HG03139 (cell line): ENCODE results near the gene SEMA3B.
A peak's percentile ranks its signal among the peaks of the same experiment; 100 is the strongest.
"Not testable (repeated sequence)": the region's sequence is repeated elsewhere in the genome, so short reads cannot be mapped to it uniquely, and the experiment has no call there.

Experiments
- ATAC-seq: cut with Tn5 transposase; IDR thresholded peaks from one replicate; pipeline ENCODE4 v1.9.1; 2021; ENCODE audit not compliant: unreplicated experiment

SEMA3B gene

GRCh38 chr3:50237754-50238548 lies 31.0 kb upstream of the SEMA3B start:
- ATAC-seq = no peak

- ATAC-seq = no peak
Measured at GRCh38 chr3:50238549-50239026, 30.4 kb upstream of the SEMA3B start.

- no peak for ATAC-seq
Measured at GRCh38 chr3:50239649-50240048, 29.3 kb upstream of the SEMA3B start.

- ATAC-seq = no peak
Measured at GRCh38 chr3:50241163-50241562, 27.8 kb upstream of the SEMA3B start.

GRCh38 chr3:50241713-50242380 lies 27.1 kb upstream of the SEMA3B start:
- no peak for ATAC-seq

- no peak for ATAC-seq
Measured at GRCh38 chr3:50242381-50242770, 26.6 kb upstream of the SEMA3B start.

GRCh38 chr3:50242851-50243542 lies 25.9 kb upstream of the SEMA3B start:
- no peak for ATAC-seq

GRCh38 chr3:50243543-50243895 lies 25.4 kb upstream of the SEMA3B start:
- ATAC-seq = no peak

GRCh38 chr3:50244813-50245212 lies 24.1 kb upstream of the SEMA3B start:
- ATAC-seq = not testable (repeated sequence)

- no peak for ATAC-seq
Measured at GRCh38 chr3:50245251-50245745, 23.6 kb upstream of the SEMA3B start.

- ATAC-seq = peak; percentile 57
Measured at GRCh38 chr3:50245831-50246516, 23.0 kb upstream of the SEMA3B start.

GRCh38 chr3:50246517-50246954 lies 22.4 kb upstream of the SEMA3B start:
- ATAC-seq = peak; percentile 47

GRCh38 chr3:50248387-50248786 lies 20.6 kb upstream of the SEMA3B start:
- ATAC-seq = no peak

- no peak for ATAC-seq
Measured at GRCh38 chr3:50249457-50249856, 19.5 kb upstream of the SEMA3B start.

GRCh38 chr3:50250514-50250913 lies 18.4 kb upstream of the SEMA3B start:
- no peak for ATAC-seq

GRCh38 chr3:50251220-50251619 lies 17.7 kb upstream of the SEMA3B start:
- ATAC-seq = no peak

- no peak for ATAC-seq
Measured at GRCh38 chr3:50254577-50255250, 14.2 kb upstream of the SEMA3B start.

- no peak for ATAC-seq
Measured at GRCh38 chr3:50255251-50255615, 13.7 kb upstream of the SEMA3B start.

- ATAC-seq = no peak
Measured at GRCh38 chr3:50256978-50257890, 11.7 kb upstream of the SEMA3B start.
